Body of pancreas (tissue), 4 donors: Measurements from ENCODE around the gene S100A1. TPM values are rescaled to one million over a fixed set of nuclear protein-coding genes. Genes with fewer than 3 reads are reported as not detected.
A peak's percentile ranks its signal among the peaks of the same experiment; 100 is the strongest.
"Not testable (repeated sequence)": the region's sequence is repeated elsewhere in the genome, so short reads cannot be mapped to it uniquely, and the experiment has no call there.

Experiments used
- ATAC-seq: fragments of 150-250 bp; one replicate; pipeline ENCODE4 v1.9.1; 2016
- DNase-seq, 4 donors: peaks; one replicate each; pipeline ENCODE4 v3.0.0-alpha.2; 2019
- H3K27ac ChIP-seq, 4 donors: fragments of 200-600 bp; sonication (generic); 1 replicate in 3 of 4; 2 replicates in 1 of 4; pipeline versions ENCODE4 v1.5.1 to v1.6.1; 2016 to 2019; ENCODE audit warnings: mild to moderate bottlenecking in 1 of 4, mixed read lengths in 1 of 4, moderate library complexity in 1 of 4
- H3K27me3 ChIP-seq, 2 donors: fragments of 200-600 bp; sonication (generic); one replicate each; pipeline ENCODE4 v1.6.0; 2016; ENCODE audit warnings: mild to moderate bottlenecking in 1 of 2
- H3K36me3 ChIP-seq, 2 donors: fragments of 200-600 bp; sonication (generic); replicated peaks in 1 of 2; 2 replicates each; pipeline ENCODE4 v1.5.1; 2016; ENCODE audit warnings: low read depth in 2 of 2; ENCODE audit not compliant: insufficient read depth in 1 of 2
- H3K4me1 ChIP-seq: fragments of 200-600 bp; sonication (generic); one replicate; pipeline ENCODE4 v1.6.0; 2016
- H3K4me3 ChIP-seq, 2 donors: fragments of 200-600 bp; sonication (generic); 1 replicate in 1 of 2; 2 replicates in 1 of 2; pipeline ENCODE4 v1.5.1; 2016 to 2019
- H3K9me3 ChIP-seq, 3 donors: fragments of 200-600 bp; sonication (generic); 1 replicate in 2 of 3; 2 replicates in 1 of 3; pipeline ENCODE4 v1.5.1; 2016
- POLR2A ChIP-seq, 3 donors: fragments of 450-650 bp; IDR thresholded peaks; one replicate each; pipeline ENCODE4 v1.6.1; 2016; ENCODE audit warnings: antibody characterized with exemption in 3 of 3, mild to moderate bottlenecking in 2 of 3
- WGBS, 2 donors: methylation state at CpG; one replicate each; pipeline ENCODE4 v1.1.5; 2017; 5-methylcytosine and 5-hydroxymethylcytosine counted together
- intact Hi-C: fragments of 100-400 bp; cut with DNase I; formaldehyde crosslinking; loops from one replicate; pipeline ENCODE4 v1.15.1; 2023
- total RNA-seq, 2 donors: library from RNA; depleted of rRNA; stranded (reverse); fragments of >200 nt; gene quantifications; one replicate each; pipeline ENCODE4 v1.1.0, GENCODE V29; 2016
- TF ChIP-seq, protein P1 (sequence below), 7 experiments: fragments of 450-650 bp in 4 of 7; fragments of 200-600 bp in 3 of 7; sonication (generic) in 3 of 7; IDR thresholded peaks; one replicate each; pipeline ENCODE4 v1.5.1; 2016 to 2019; ENCODE audit warnings: antibody characterized with exemption in 7 of 7

The S100A1 gene
- total RNA-seq, 2 donors from 2014 or later: 7.3 to 57.0 TPM

DNA sequence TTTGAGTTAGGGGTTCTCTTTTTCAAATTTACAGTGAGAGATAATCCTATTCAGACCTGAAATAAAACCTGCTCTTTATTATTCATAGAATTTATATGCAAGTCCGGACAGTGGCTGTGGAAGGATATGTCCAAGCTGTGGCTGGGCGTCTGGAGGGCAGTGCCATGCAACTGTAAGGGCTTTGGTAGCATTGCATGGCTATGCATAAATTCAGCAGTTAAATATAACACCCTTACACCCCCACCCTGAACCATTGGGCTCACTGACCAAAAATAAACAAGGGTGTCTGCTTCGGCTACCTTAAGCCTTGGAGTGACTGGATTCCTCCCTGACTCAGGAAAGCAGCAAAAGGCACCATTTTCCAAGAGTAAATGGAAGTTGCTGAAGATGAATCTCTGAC is 11.0 kb downstream of the S100A1 start:
- no peaks in the 10 kb centered on the region for H3K27me3 ChIP-seq
- ATAC-seq: no peak
- intact Hi-C loops: no loop called here
- peak overlapping the region in 1 of 4 donors; percentile 99 for H3K27ac ChIP-seq
- TF ChIP-seq POLR2A (IDR thresholded peaks at IDR 0.05): no peak
- TF ChIP-seq, protein P1, sequence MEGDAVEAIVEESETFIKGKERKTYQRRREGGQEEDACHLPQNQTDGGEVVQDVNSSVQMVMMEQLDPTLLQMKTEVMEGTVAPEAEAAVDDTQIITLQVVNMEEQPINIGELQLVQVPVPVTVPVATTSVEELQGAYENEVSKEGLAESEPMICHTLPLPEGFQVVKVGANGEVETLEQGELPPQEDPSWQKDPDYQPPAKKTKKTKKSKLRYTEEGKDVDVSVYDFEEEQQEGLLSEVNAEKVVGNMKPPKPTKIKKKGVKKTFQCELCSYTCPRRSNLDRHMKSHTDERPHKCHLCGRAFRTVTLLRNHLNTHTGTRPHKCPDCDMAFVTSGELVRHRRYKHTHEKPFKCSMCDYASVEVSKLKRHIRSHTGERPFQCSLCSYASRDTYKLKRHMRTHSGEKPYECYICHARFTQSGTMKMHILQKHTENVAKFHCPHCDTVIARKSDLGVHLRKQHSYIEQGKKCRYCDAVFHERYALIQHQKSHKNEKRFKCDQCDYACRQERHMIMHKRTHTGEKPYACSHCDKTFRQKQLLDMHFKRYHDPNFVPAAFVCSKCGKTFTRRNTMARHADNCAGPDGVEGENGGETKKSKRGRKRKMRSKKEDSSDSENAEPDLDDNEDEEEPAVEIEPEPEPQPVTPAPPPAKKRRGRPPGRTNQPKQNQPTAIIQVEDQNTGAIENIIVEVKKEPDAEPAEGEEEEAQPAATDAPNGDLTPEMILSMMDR (IDR thresholded peaks at IDR 0.05): no peak
- H3K4me1 ChIP-seq: peaks cover 88% of the 10 kb centered on the region
- no peak for DNase-seq
- WGBS, 2 donors: 87 to 89% methylated on average over 3 of the region's 3 CpGs
- peaks cover 9 to 30% of the 10 kb centered on the region in 2 donors for H3K36me3 ChIP-seq
- H3K4me3 ChIP-seq: no peak overlapping the region
- no peaks in the 10 kb centered on the region for H3K9me3 ChIP-seq

DNA sequence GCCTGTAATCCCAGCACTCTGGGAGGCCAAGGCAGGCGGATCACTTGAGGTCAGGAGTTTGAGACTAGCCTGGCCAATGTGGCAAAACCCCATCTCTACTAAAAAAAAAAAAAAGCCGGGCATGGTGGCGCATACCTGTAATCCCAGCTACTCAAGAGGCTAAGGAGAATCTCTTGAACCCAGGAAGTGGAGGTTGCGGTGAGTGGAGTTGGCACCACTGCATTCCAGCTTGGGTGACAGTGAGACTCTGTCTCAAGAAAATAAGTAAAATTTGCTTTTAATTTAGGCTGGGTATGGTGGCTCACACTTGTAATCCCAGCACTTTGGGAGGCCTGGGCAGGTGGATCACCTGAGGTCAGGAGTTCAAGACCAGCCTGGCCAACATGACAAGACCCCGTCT is 12.0 kb downstream of the S100A1 start:
- H3K4me3 ChIP-seq, intact Hi-C loops, DNase-seq, H3K9me3 ChIP-seq, ATAC-seq, H3K27me3 ChIP-seq: not testable (repeated sequence)
- H3K27ac ChIP-seq: peak overlapping the region in 1 of 4 donors; percentile 3
- 94 to 95% methylated on average over 5 of the region's 5 CpGs for WGBS, 2 donors
- peaks cover 14 to 33% of the 10 kb centered on the region in 2 donors for H3K36me3 ChIP-seq
- H3K4me1 ChIP-seq: peaks cover 91% of the 10 kb centered on the region

DNA sequence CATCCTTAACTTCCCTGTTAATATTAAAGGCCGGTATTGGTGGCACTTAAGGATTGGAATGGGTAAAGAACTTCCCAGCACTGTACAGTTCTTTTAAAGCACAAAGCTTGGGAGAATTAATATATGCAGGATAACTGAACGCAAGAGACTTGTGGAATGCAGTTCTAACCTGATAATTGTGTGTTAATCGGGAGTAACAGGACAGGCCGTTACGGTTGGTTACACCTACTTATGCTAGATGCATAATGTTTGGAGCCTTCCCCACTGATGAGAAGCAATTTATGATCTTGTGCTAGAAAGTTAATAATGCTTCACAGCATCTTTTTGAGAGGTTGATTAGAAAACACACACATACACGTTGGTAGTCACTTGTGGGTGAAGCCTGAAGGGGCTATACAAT is 12.6 kb downstream of the S100A1 start:
- Histone ChIP-seq H3K27me3 (no peaks in the 10 kb centered on the region), H3K9me3 (no peaks in the 10 kb centered on the region), H3K27ac (peak overlapping the region in 1 of 4 donors; percentile 3), H3K4me1 (peaks cover 84% of the 10 kb centered on the region), H3K36me3 (peaks cover 21 to 38% of the 10 kb centered on the region in 2 donors), H3K4me3 (no peak overlapping the region)
- WGBS, 2 donors: 51 to 63% methylated on average over 6 of the region's 6 CpGs
- DNase-seq (no peak), ATAC-seq (no peak)
- intact Hi-C loops: no loop called here
- TF ChIP-seq, protein P1 (IDR thresholded peaks at IDR 0.05): no peak
- TF ChIP-seq POLR2A (IDR thresholded peaks at IDR 0.05): no peak

DNA sequence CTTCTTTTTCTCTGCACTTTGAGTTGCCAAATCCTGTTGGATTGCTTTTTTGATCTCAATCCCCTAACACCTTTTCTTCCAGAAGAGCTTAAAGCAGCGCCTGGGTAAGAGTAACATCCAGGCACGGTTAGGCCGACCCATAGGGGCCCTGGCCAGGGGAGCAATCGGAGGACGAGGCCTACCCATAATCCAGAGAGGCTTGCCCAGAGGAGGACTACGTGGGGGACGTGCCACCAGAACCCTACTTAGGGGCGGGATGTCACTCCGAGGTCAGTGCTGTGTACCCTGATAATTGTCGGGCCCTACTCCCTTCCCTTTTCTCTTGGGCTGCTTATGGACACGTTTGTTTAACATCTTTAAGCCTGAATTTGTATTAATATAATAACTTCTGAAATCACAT is 13.9 kb downstream of the S100A1 start:
- Histone ChIP-seq H3K9me3 (no peaks in the 10 kb centered on the region), H3K27me3 (no peaks in the 10 kb centered on the region), H3K4me3 (no peak overlapping the region), H3K36me3 (peaks cover 22 to 39% of the 10 kb centered on the region in 2 donors), H3K27ac (peak overlapping the region in 1 of 4 donors; percentile 17), H3K4me1 (peaks cover 80% of the 10 kb centered on the region)
- DNase-seq (no peak), ATAC-seq (no peak)
- 78 to 83% methylated on average over 11 of the region's 11 CpGs for WGBS, 2 donors
- intact Hi-C loops: no loop called here
- no peak for TF ChIP-seq POLR2A (IDR thresholded peaks at IDR 0.05)
- TF ChIP-seq, protein P1 (IDR thresholded peaks at IDR 0.05): no peak

DNA sequence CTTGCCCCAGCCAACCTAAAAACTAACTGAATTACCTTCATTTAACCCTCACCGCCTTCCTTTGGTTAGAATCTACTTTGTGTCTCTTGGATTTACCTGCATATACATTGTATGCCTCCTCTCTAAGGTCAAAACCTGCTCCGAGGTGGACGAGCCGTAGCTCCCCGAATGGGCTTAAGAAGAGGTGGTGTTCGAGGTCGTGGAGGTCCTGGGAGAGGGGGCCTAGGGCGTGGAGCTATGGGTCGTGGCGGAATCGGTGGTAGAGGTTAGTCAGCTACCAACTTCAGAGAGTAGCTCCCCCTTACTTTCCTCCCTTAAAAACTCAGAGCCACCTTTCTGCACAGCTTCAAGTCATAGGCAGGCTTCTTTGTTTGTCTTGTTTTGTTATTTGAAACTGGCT is 14.9 kb downstream of the S100A1 start:
- H3K9me3 ChIP-seq: no peaks in the 10 kb centered on the region
- peak overlapping the region in 2 of 4 donors; percentile 36 to 38 for H3K27ac ChIP-seq
- peaks cover 22 to 39% of the 10 kb centered on the region in 2 donors for H3K36me3 ChIP-seq
- TF ChIP-seq, protein P1 (IDR thresholded peaks at IDR 0.05): no peak
- no peak for TF ChIP-seq POLR2A (IDR thresholded peaks at IDR 0.05)
- peaks cover 80% of the 10 kb centered on the region for H3K4me1 ChIP-seq
- H3K4me3 ChIP-seq: no peak overlapping the region
- no peaks in the 10 kb centered on the region for H3K27me3 ChIP-seq
- no peak for ATAC-seq
- WGBS, 2 donors: 87 to 90% methylated on average over 11 of the region's 11 CpGs
- intact Hi-C loops: no loop called here
- DNase-seq: no peak
